GM13976 (cell line): Measurements from ENCODE around the gene RHEX.

ENCODE experiments used
- DNase-seq: peaks from one replicate; pipeline ENCODE4 v3.0.0; 2012; ENCODE audit warnings: low spot score
- CTCF ChIP-seq: IDR thresholded peaks from 2 replicates; pipeline ENCODE4 v1.5.1; 2012; ENCODE audit warnings: borderline replicate concordance, mild to moderate bottlenecking; ENCODE audit not compliant: insufficient read depth; ENCODE audit errors: extremely low read depth, missing control alignments, control extremely low read depth
- in situ Hi-C: fragments of 300-500 bp; cut with MboI; formaldehyde crosslinking; loops from one replicate; pipeline ENCODE4 v1.12.0; 2022; ENCODE audit warnings: low sequenced_read_pairs, mixed read lengths, inconsistent platforms; ENCODE audit not compliant: unreplicated experiment

RHEX gene

GRCh38 chr1:206103979-206104378, 51.0 kb downstream of the RHEX start:
- in situ Hi-C loops: loop anchor here (10.0 to 25.0 kb wide), 3 partner anchors 69 to 317 kb away; partner anchors contain the start of gene RAB29
- no peak for DNase-seq
- TF ChIP-seq CTCF: no peak

- TF ChIP-seq CTCF: no peak
- no peak for DNase-seq
- in situ Hi-C loops: loop anchor here (10.0 to 25.0 kb wide), 3 partner anchors 71 to 318 kb away; partner anchors contain the start of gene RAB29
Observed at GRCh38 chr1:206105464-206105995, 52.6 kb downstream of the RHEX start.

GRCh38 chr1:206106328-206107167, 53.6 kb downstream of the RHEX start:
- TF ChIP-seq CTCF: peak; percentile 89
- in situ Hi-C loops: loop anchor here (10.0 to 25.0 kb wide), 3 partner anchors 72 to 319 kb away; partner anchors contain the start of gene RAB29
- DNase-seq: peak; percentile 87

- DNase-seq: no peak
- in situ Hi-C loops: loop anchor here (10.0 to 25.0 kb wide), 3 partner anchors 72 to 320 kb away; partner anchors contain the start of gene RAB29
- TF ChIP-seq CTCF: no peak
Observed at GRCh38 chr1:206107168-206107544, 54.2 kb downstream of the RHEX start.

DNA sequence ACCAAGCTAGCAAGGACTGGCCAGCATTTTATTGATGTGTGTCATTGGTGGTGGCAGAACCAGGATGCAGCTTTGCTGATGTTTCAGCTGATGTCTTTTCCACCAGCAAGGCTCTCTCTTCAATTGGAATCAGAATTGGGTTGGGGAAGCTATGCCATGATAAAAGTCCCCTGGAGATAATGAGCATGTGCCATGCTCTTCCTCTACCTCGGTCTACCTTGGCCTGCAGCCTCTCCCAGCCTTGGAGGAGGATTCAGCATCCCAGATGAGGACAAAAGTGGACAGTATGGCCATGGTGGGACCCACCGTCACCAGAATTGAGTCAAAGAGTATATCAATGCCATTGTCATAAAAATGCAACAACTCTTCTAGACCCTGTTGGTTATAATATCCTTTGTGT, 55.7 kb downstream of the RHEX start:
- no peak for DNase-seq
- in situ Hi-C loops: loop anchor here (10.0 to 25.0 kb wide), 3 partner anchors 74 to 321 kb away; partner anchors contain the start of gene RAB29
- no peak for TF ChIP-seq CTCF

DNA sequence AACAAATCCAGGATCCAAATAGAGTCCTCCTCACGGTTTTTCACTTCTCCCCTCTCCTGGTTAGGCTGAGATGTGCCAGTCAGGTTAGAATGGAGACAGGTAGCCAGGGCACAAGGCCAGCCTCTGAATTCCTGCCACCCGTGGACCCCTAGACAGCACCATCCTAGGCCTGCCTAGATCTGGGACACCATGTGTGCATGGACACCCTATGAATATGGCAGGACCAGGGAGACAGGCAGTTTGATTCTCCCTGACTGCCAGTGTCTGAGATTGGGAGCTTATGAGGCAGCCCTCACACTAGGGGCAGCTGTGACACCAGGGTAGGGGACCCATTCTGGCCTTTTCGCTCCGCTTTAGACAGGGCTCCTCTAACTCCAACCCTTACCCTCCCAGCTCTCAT, 56.7 kb downstream of the RHEX start:
- DNase-seq: no peak
- in situ Hi-C loops: loop anchor here (10.0 to 25.0 kb wide), 4 partner anchors 75 to 322 kb away; partner anchors contain the start of genes RAB29 and RAB7B

More for the DNA sequence above, 56.7 kb downstream of the RHEX start:
- no peak for TF ChIP-seq CTCF
